ENCODE results near the gene TULP4. TPM values are rescaled to one million over a fixed set of nuclear protein-coding genes. Genes with fewer than 3 reads are reported as not detected.

The TULP4 gene
- total RNA-seq, 1 experiment from 2014 or later, result 21.5 TPM

GRCh38 chr6:158414851-158415262, 102.6 kb downstream of the TULP4 start:
- Histone ChIP-seq H3K4me2 (ENCODE audit: low read length) (no peak overlapping the region), H3K4me3 (ENCODE audit: low read length) (no peak overlapping the region), H3K27me3 (ENCODE audit: low read length) (no peaks in the 10 kb centered on the region), H3K27ac (ENCODE audit: low read length) (no peak overlapping the region), H3K9me2 (replicated peaks; ENCODE audit: low read length) (no peaks in the 10 kb centered on the region), H4K20me1 (ENCODE audit: low read length) (no peaks in the 10 kb centered on the region), H3K9me3 (ENCODE audit: low read length) (no peaks in the 10 kb centered on the region), H3K4me1 (ENCODE audit: insufficient read depth, low read length) (peaks cover 44% of the 10 kb centered on the region), H2AFZ (ENCODE audit: low read length) (no peak overlapping the region), H3K36me3 (ENCODE audit: low read depth, low read length) (peaks cover 6% of the 10 kb centered on the region; the same call in 1 of the 2 replicates), H3F3A (ENCODE audit: low read length, unreplicated experiment) (peaks cover 6% of the 10 kb centered on the region), H3K79me2 (ENCODE audit: low read length) (peaks cover 10% of the 10 kb centered on the region), H3K9ac (ENCODE audit: low read length) (no peak overlapping the region)
- TF ChIP-seq CTCF (conservative IDR thresholded peaks at IDR 0.05; ENCODE audit: low read depth, low read length), result no peak
- no peak for TF ChIP-seq EZH2phosphoT487 (IDR thresholded peaks at IDR 0.05; ENCODE audit: borderline replicate concordance, low read length)
- ATAC-seq (no peak), DNase-seq (peak; percentile 28)
- CTCF ChIA-PET, result no interaction called here
- POLR2A ChIA-PET (ENCODE audit: unreplicated experiment), result no interaction called here
- no TSS peak for BruUV-seq (replicated peaks)
- intact Hi-C loops (cut with micrococcal nuclease), result loop anchor here (5.0 kb wide), 1 partner anchor 173 kb away; no protein-coding TSS in a partner anchor

- POLR2A ChIA-PET (ENCODE audit: unreplicated experiment), result no interaction called here
- ATAC-seq (no peak), DNase-seq (no peak)
- Histone ChIP-seq H3K9me2 (replicated peaks; ENCODE audit: low read length) (no peaks in the 10 kb centered on the region), H3K36me3 (ENCODE audit: low read depth, low read length) (peaks cover 6% of the 10 kb centered on the region; the same call in 1 of the 2 replicates), H3K4me1 (ENCODE audit: insufficient read depth, low read length) (peaks cover 44% of the 10 kb centered on the region), H3K27ac (ENCODE audit: low read length) (no peak overlapping the region), H3K4me3 (ENCODE audit: low read length) (no peak overlapping the region), H3K4me2 (ENCODE audit: low read length) (no peak overlapping the region), H2AFZ (ENCODE audit: low read length) (no peak overlapping the region), H3K9ac (ENCODE audit: low read length) (no peak overlapping the region), H4K20me1 (ENCODE audit: low read length) (no peaks in the 10 kb centered on the region), H3K27me3 (ENCODE audit: low read length) (no peaks in the 10 kb centered on the region), H3K79me2 (ENCODE audit: low read length) (peaks cover 6% of the 10 kb centered on the region; the same call in 1 of the 2 replicates), H3F3A (ENCODE audit: low read length, unreplicated experiment) (peaks cover 6% of the 10 kb centered on the region), H3K9me3 (ENCODE audit: low read length) (no peaks in the 10 kb centered on the region)
- CTCF ChIA-PET, result no interaction called here
- TF ChIP-seq EZH2phosphoT487 (IDR thresholded peaks at IDR 0.05; ENCODE audit: borderline replicate concordance, low read length) (no peak), CTCF (conservative IDR thresholded peaks at IDR 0.05; ENCODE audit: low read depth, low read length) (no peak), EZH2 (IDR thresholded peaks at IDR 0.05; ENCODE audit: low read length, unreplicated experiment) (no peak)
- intact Hi-C loops (cut with micrococcal nuclease), result loop anchor here (5.0 kb wide), 1 partner anchor 173 kb away; no protein-coding TSS in a partner anchor
- BruUV-seq (replicated peaks), result no TSS peak
These were observed 103.4 kb downstream of the TULP4 start for GRCh38 chr6:158415666-158416065.

- ChIA-PET POLR2A (ENCODE audit: unreplicated experiment) (interaction anchor here (0.6 kb wide), 2 partner anchors 44 to 76 kb away, joined by 3 to 10 read pairs; no protein-coding TSS in a partner anchor), CTCF (no interaction called here)
- Histone ChIP-seq H3K79me2 (ENCODE audit: low read length) (0 out of 2 replicates have a peak, but pooled peaks cover 6% of the 10 kb centered on the region), H3K4me2 (ENCODE audit: low read length) (peak overlapping the region; percentile 75), H3K36me3 (ENCODE audit: low read depth, low read length) (peaks cover 6% of the 10 kb centered on the region; the same call in 1 of the 2 replicates), H3F3A (ENCODE audit: low read length, unreplicated experiment) (peaks cover 6% of the 10 kb centered on the region), H3K4me1 (ENCODE audit: insufficient read depth, low read length) (peaks cover 33% of the 10 kb centered on the region), H2AFZ (ENCODE audit: low read length) (no peak overlapping the region), H3K9me2 (replicated peaks; ENCODE audit: low read length) (no peaks in the 10 kb centered on the region), H3K9ac (ENCODE audit: low read length) (peak overlapping the region; percentile 56), H3K27ac (ENCODE audit: low read length) (peak overlapping the region; percentile 93), H3K27me3 (ENCODE audit: low read length) (no peaks in the 10 kb centered on the region), H3K4me3 (ENCODE audit: low read length) (peak overlapping the region; percentile 40), H3K9me3 (ENCODE audit: low read length) (no peaks in the 10 kb centered on the region), H4K20me1 (ENCODE audit: low read length) (no peaks in the 10 kb centered on the region)
- TF ChIP-seq EZH2phosphoT487 (IDR thresholded peaks at IDR 0.05; ENCODE audit: borderline replicate concordance, low read length) (no peak), CTCF (conservative IDR thresholded peaks at IDR 0.05; ENCODE audit: low read depth, low read length) (no peak), EZH2 (IDR thresholded peaks at IDR 0.05; ENCODE audit: low read length, unreplicated experiment) (no peak)
- ATAC-seq, result peak; percentile 64
- no TSS peak for BruUV-seq (replicated peaks)
- no peak for DNase-seq
- intact Hi-C loops (cut with micrococcal nuclease), result loop anchor here (5.0 kb wide), 1 partner anchor 175 kb away; no protein-coding TSS in a partner anchor
These were observed 104.9 kb downstream of the TULP4 start for GRCh38 chr6:158416883-158417759.

All from PC-3 (cell line).